ENCODE measurements around the gene NOXRED1.

NOXRED1 gene

DNA sequence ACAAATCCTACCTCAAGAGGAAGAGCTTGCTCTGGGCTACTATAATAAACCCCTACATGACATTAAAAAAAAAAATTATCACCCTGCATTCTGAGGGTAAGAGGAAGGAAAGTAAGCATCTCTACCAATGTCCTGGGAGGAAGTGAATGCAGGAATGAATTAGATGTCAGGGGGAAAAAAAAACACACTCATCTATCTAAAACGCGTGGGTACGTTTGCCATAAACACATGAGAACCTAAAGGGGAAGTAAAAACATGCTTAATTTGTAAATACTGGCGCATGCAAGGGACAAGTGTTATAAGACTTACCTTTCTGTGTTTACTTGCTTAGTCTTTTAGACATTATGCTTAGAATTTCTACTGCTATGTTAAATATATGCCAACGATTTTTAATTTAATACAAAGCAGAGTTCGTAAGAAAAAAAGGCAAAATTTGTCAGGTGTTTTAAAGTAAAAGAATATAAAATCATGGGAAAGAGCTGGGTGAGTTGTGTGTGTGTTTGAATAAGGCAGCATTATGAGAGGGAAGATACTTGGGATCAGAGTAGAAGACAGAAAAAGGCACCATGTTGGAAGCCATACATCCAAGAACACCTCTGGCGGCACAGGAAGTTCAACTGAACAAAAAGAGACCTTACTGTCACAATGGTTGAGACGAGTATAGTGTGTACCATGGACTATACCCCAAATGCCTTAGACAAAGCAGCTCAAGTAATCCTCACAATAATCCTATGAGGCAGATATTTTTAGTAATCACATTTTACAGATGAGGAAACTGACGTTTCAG lies 48.0 kb downstream of the NOXRED1 start:
- peaks cover 6% of the 10 kb centered on the region for H3K4me1 ChIP-seq (ENCODE audit: control insufficient read depth, insufficient read depth, low read depth, low read length)
- H2BK120ac ChIP-seq (ENCODE audit: low read depth, low read length), result no peak overlapping the region
- H2AK5ac ChIP-seq (ENCODE audit: low read length, severe bottlenecking), result no peak overlapping the region
- H4K8ac ChIP-seq (ENCODE audit: low read length), result no peak overlapping the region
- peaks cover 12% of the 10 kb centered on the region for H3K79me1 ChIP-seq (replicated peaks; ENCODE audit: low read length, poor library complexity, severe bottlenecking)
- no peak for DNase-seq
- no peak overlapping the region for H3K14ac ChIP-seq (ENCODE audit: low read length in 2 of 2)
- no peak overlapping the region for H3K4ac ChIP-seq (ENCODE audit: low read depth in 1 of 2, low read length in 2 of 2)
- H3K18ac ChIP-seq (ENCODE audit: low read depth in 1 of 2, low read length in 2 of 2), result no peak overlapping the region
- no peak overlapping the region for H3K27ac ChIP-seq (ENCODE audit: low read length, poor library complexity, severe bottlenecking)
- 93% methylated on average over 8 of the region's 9 CpGs for WGBS
- peak overlapping the region in 1 of 2 experiments; percentile 88 for H3K4me3 ChIP-seq (ENCODE audit: insufficient read depth in 1 of 2, low read depth in 1 of 2, low read length in 2 of 2)
- H4K91ac ChIP-seq (ENCODE audit: low read length), result no peak overlapping the region
- H2BK5ac ChIP-seq (ENCODE audit: low read depth, low read length, poor library complexity, severe bottlenecking), result no peak overlapping the region
- H3K36me3 ChIP-seq (ENCODE audit: control insufficient read depth in 1 of 2, insufficient read depth in 2 of 2, low read depth in 1 of 2, low read length in 2 of 2), result no peaks in the 10 kb centered on the region
- no peak overlapping the region for H3K23ac ChIP-seq (ENCODE audit: low read length in 2 of 2)
- no peaks in the 10 kb centered on the region for H3K27me3 ChIP-seq (ENCODE audit: control insufficient read depth in 1 of 2, insufficient read depth in 1 of 2, low read length in 2 of 2)
- no peaks in the 10 kb centered on the region for H3K9me3 ChIP-seq (ENCODE audit: control insufficient read depth, low read length)
- H3K4me2 ChIP-seq (ENCODE audit: low read length, poor library complexity, severe bottlenecking), result no peak overlapping the region
- H2AFZ ChIP-seq (ENCODE audit: low read depth, low read length), result no peak overlapping the region
- H3K9ac ChIP-seq (ENCODE audit: low read length), result peak overlapping the region; percentile 94
- H2BK15ac ChIP-seq (ENCODE audit: low read depth, poor library complexity, severe bottlenecking), result no peak overlapping the region
- no peak overlapping the region for H2BK12ac ChIP-seq (ENCODE audit: low read length in 2 of 2)

DNA sequence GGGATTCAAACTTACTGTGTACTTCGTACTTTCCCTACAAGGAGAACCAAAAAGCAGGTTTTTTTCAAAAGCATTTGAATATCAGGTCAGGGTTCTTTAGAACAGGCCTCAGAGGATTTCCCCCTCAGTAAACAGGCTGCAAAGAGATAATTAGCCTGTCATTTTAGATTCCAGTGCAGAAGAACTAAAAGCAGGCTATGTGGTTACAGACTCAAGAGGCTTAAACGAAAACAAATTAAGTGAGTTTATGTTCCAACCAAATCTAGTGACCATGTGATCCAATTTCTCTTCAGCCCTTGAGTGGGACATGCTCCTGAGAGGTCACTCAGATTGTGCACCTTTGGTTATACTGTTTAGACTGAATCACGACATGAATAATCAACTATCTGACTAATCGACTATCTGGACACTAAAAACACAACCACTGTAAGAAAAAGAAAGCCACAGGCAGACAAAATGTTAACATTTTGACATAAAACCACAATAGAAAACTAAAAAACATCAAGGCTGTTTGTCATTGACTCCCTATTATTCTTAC lies 51.0 kb downstream of the NOXRED1 start:
- Histone ChIP-seq H3K9ac (ENCODE audit: low read length) (no peak overlapping the region), H3K27me3 (ENCODE audit: control insufficient read depth in 1 of 2, insufficient read depth in 1 of 2, low read length in 2 of 2) (no peaks in the 10 kb centered on the region), H3K23ac (ENCODE audit: low read length in 2 of 2) (no peak overlapping the region), H2BK120ac (ENCODE audit: low read depth, low read length) (no peak overlapping the region), H2AFZ (ENCODE audit: low read depth, low read length) (no peak overlapping the region), H3K27ac (ENCODE audit: low read length, poor library complexity, severe bottlenecking) (peak overlapping the region; percentile 40), H2AK5ac (ENCODE audit: low read length, severe bottlenecking) (no peak overlapping the region), H3K4ac (ENCODE audit: low read depth in 1 of 2, low read length in 2 of 2) (no peak overlapping the region), H2BK15ac (ENCODE audit: low read depth, poor library complexity, severe bottlenecking) (no peak overlapping the region), H2BK12ac (ENCODE audit: low read length in 2 of 2) (no peak overlapping the region), H3K4me1 (ENCODE audit: control insufficient read depth, insufficient read depth, low read depth, low read length) (peaks cover 5% of the 10 kb centered on the region), H3K36me3 (ENCODE audit: control insufficient read depth in 1 of 2, insufficient read depth in 2 of 2, low read depth in 1 of 2, low read length in 2 of 2) (no peaks in the 10 kb centered on the region), H3K9me3 (ENCODE audit: control insufficient read depth, low read length) (no peaks in the 10 kb centered on the region), H3K18ac (ENCODE audit: low read depth in 1 of 2, low read length in 2 of 2) (no peak overlapping the region), H3K79me1 (replicated peaks; ENCODE audit: low read length, poor library complexity, severe bottlenecking) (peaks cover 13% of the 10 kb centered on the region), H2BK5ac (ENCODE audit: low read depth, low read length, poor library complexity, severe bottlenecking) (no peak overlapping the region), H4K91ac (ENCODE audit: low read length) (no peak overlapping the region), H3K14ac (ENCODE audit: low read length in 2 of 2) (no peak overlapping the region), H3K4me2 (ENCODE audit: low read length, poor library complexity, severe bottlenecking) (no peak overlapping the region), H4K8ac (ENCODE audit: low read length) (no peak overlapping the region), H3K4me3 (ENCODE audit: insufficient read depth in 1 of 2, low read depth in 1 of 2, low read length in 2 of 2) (no peak overlapping the region)
- 4% methylated on average over 4 of the region's 4 CpGs for WGBS
- DNase-seq, result peak; percentile 95

DNA sequence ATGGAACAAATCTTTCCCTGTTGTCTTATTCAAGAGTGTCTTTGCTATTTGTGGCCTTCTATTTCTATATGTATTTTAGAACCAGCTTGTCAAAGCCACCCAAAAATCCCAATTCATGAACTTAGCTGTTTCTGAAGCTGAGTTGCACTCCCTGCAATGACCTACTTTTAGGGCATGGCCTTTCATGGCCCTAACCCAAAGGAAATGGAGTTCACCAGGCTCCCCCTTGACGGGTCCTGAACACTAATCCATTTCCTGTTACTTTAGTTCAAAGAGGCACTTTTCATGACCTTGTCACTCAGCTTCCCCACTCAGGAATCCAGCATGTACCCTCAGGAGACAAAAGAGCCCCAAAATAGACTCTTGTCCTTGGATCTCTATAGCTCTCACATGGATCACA lies 54.0 kb downstream of the NOXRED1 start:
- peaks cover 14% of the 10 kb centered on the region for H3K79me1 ChIP-seq (replicated peaks; ENCODE audit: low read length, poor library complexity, severe bottlenecking)
- H3K18ac ChIP-seq (ENCODE audit: low read depth in 1 of 2, low read length in 2 of 2), result no peak overlapping the region
- H3K14ac ChIP-seq (ENCODE audit: low read length in 2 of 2), result no peak overlapping the region
- H2BK15ac ChIP-seq (ENCODE audit: low read depth, poor library complexity, severe bottlenecking), result no peak overlapping the region
- no peak overlapping the region for H3K4ac ChIP-seq (ENCODE audit: low read depth in 1 of 2, low read length in 2 of 2)
- H4K91ac ChIP-seq (ENCODE audit: low read length), result no peak overlapping the region
- no peak overlapping the region for H2BK5ac ChIP-seq (ENCODE audit: low read depth, low read length, poor library complexity, severe bottlenecking)
- H3K9ac ChIP-seq (ENCODE audit: low read length), result no peak overlapping the region
- WGBS, result 29% methylated on average over 1 of the region's 1 CpG
- no peak overlapping the region for H2BK12ac ChIP-seq (ENCODE audit: low read length in 2 of 2)
- H3K23ac ChIP-seq (ENCODE audit: low read length in 2 of 2), result no peak overlapping the region
- H2AK5ac ChIP-seq (ENCODE audit: low read length, severe bottlenecking), result no peak overlapping the region
- H3K4me3 ChIP-seq (ENCODE audit: insufficient read depth in 1 of 2, low read depth in 1 of 2, low read length in 2 of 2), result no peak overlapping the region
- H3K4me1 ChIP-seq (ENCODE audit: control insufficient read depth, insufficient read depth, low read depth, low read length), result peaks cover 3% of the 10 kb centered on the region
- DNase-seq, result no peak
- H3K36me3 ChIP-seq (ENCODE audit: control insufficient read depth in 1 of 2, insufficient read depth in 2 of 2, low read depth in 1 of 2, low read length in 2 of 2), result no peaks in the 10 kb centered on the region
- no peak overlapping the region for H2BK120ac ChIP-seq (ENCODE audit: low read depth, low read length)
- H3K27ac ChIP-seq (ENCODE audit: low read length, poor library complexity, severe bottlenecking), result no peak overlapping the region
- H4K8ac ChIP-seq (ENCODE audit: low read length), result no peak overlapping the region
- H3K4me2 ChIP-seq (ENCODE audit: low read length, poor library complexity, severe bottlenecking), result no peak overlapping the region
- H3K27me3 ChIP-seq (ENCODE audit: control insufficient read depth in 1 of 2, insufficient read depth in 1 of 2, low read length in 2 of 2), result no peaks in the 10 kb centered on the region
- H2AFZ ChIP-seq (ENCODE audit: low read depth, low read length), result no peak overlapping the region
- no peaks in the 10 kb centered on the region for H3K9me3 ChIP-seq (ENCODE audit: control insufficient read depth, low read length)

DNA sequence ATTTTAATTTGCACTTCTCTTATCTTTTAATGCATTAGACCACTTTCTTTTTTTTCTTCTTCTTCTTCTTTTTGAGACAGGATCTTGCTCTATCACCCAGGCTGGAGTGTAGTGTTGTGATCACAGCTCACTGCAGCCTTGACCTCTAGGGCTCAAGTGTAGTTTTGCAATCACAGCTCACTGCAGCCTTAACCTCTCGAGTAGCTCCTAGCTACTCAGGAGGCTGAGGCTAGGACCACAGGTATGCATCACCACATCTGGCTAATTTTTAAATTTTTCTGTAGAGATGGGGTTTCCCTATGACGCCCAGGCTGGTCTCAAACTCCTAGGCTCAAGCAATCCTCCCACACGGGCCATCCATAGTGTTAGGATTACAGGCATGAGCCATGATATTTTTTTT lies 59.2 kb downstream of the NOXRED1 start:
- H3K4me1 ChIP-seq (ENCODE audit: control insufficient read depth, insufficient read depth, low read depth, low read length), result peaks cover 4% of the 10 kb centered on the region
- 97% methylated on average over 3 of the region's 3 CpGs for WGBS
- H2BK120ac ChIP-seq (ENCODE audit: low read depth, low read length), result no peak overlapping the region
- H2BK5ac ChIP-seq (ENCODE audit: low read depth, low read length, poor library complexity, severe bottlenecking), result peak overlapping the region; percentile 31
- no peak overlapping the region for H2BK12ac ChIP-seq (ENCODE audit: low read length in 2 of 2)
- DNase-seq, result no peak
- no peak overlapping the region for H3K18ac ChIP-seq (ENCODE audit: low read depth in 1 of 2, low read length in 2 of 2)
- no peak overlapping the region for H4K91ac ChIP-seq (ENCODE audit: low read length)
- no peaks in the 10 kb centered on the region for H3K27me3 ChIP-seq (ENCODE audit: control insufficient read depth in 1 of 2, insufficient read depth in 1 of 2, low read length in 2 of 2)
- H3K9me3 ChIP-seq (ENCODE audit: control insufficient read depth, low read length), result no peaks in the 10 kb centered on the region
- H3K23ac ChIP-seq (ENCODE audit: low read length in 2 of 2), result no peak overlapping the region
- no peaks in the 10 kb centered on the region for H3K36me3 ChIP-seq (ENCODE audit: control insufficient read depth in 1 of 2, insufficient read depth in 2 of 2, low read depth in 1 of 2, low read length in 2 of 2)
- no peak overlapping the region for H3K4me3 ChIP-seq (ENCODE audit: insufficient read depth in 1 of 2, low read depth in 1 of 2, low read length in 2 of 2)
- no peak overlapping the region for H2BK15ac ChIP-seq (ENCODE audit: low read depth, poor library complexity, severe bottlenecking)
- no peak overlapping the region for H4K8ac ChIP-seq (ENCODE audit: low read length)
- no peak overlapping the region for H3K4me2 ChIP-seq (ENCODE audit: low read length, poor library complexity, severe bottlenecking)
- H3K27ac ChIP-seq (ENCODE audit: low read length, poor library complexity, severe bottlenecking), result no peak overlapping the region
- peaks cover 12% of the 10 kb centered on the region for H3K79me1 ChIP-seq (replicated peaks; ENCODE audit: low read length, poor library complexity, severe bottlenecking)
- H3K9ac ChIP-seq (ENCODE audit: low read length), result no peak overlapping the region
- no peak overlapping the region for H2AFZ ChIP-seq (ENCODE audit: low read depth, low read length)
- no peak overlapping the region for H3K4ac ChIP-seq (ENCODE audit: low read depth in 1 of 2, low read length in 2 of 2)
- H3K14ac ChIP-seq (ENCODE audit: low read length in 2 of 2), result peak overlapping the region in 1 of 2 experiments; percentile 48
- no peak overlapping the region for H2AK5ac ChIP-seq (ENCODE audit: low read length, severe bottlenecking)

Data from mesenchymal stem cell (in vitro differentiated cells and primary cell).